C4-2B (cell line): Measurements from ENCODE around the gene FOXK2.

ENCODE experiments used
- ZFX ChIP-seq: fragments of 450-650 bp; IDR thresholded peaks from 2 replicates; pipeline ENCODE4 v1.6.1; 2017
- TF ChIP-seq, protein P1 (sequence below): fragments of 450-650 bp; conservative IDR thresholded peaks from 2 replicates; pipeline ENCODE4 v1.5.1; 2017; ENCODE audit warnings: mild to moderate bottlenecking

DNA sequence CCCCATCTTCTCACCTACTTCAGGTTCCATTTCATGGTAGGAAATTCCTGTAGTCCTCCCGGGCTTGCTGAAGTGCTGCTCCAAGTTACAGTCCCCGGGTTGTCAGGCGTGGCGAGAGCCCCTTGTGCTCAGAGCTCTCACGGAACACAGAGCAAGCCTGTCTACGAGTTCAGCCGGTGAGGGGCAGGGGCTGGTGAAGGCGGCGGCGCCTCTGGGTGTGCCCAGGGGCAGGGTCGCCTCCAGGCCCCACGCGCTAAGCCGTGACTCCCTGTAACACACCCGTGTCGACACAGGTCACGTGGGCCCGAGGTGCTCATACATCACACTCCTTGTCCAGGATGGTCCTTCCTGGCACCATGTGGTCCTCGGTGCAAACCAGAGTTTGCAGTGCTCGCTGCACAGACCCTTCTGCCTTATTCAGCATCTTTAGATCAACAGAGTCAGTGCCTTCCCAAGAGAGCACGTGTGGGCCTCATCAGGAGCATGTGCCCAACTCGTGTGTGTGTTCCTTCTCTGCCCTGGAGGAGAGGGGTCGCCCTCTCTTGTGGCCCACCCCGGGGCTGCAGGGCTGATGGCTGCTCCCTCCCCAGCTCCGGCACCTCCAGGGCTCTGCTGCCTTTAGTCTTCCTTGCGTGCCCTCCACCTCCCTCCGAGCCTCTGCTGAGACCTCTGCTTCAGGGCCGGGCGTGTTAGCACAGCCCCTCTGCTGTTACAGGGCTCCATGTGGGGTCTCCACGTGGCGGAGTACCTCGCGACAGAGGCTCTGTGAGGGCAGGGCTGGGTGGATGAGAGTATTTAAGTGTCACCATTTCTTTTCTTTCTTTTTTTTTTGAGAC, 77.5 kb downstream of the FOXK2 start:
- TF ChIP-seq, protein P1, sequence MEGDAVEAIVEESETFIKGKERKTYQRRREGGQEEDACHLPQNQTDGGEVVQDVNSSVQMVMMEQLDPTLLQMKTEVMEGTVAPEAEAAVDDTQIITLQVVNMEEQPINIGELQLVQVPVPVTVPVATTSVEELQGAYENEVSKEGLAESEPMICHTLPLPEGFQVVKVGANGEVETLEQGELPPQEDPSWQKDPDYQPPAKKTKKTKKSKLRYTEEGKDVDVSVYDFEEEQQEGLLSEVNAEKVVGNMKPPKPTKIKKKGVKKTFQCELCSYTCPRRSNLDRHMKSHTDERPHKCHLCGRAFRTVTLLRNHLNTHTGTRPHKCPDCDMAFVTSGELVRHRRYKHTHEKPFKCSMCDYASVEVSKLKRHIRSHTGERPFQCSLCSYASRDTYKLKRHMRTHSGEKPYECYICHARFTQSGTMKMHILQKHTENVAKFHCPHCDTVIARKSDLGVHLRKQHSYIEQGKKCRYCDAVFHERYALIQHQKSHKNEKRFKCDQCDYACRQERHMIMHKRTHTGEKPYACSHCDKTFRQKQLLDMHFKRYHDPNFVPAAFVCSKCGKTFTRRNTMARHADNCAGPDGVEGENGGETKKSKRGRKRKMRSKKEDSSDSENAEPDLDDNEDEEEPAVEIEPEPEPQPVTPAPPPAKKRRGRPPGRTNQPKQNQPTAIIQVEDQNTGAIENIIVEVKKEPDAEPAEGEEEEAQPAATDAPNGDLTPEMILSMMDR = no peak
- no peak for TF ChIP-seq ZFX
